Kasumi-1 (cell line): ENCODE data around the gene CHST14.
A peak's percentile ranks its signal among the peaks of the same experiment; 100 is the strongest.

Experiments used
- DNase-seq, 2 experiments: peaks; one replicate each; lab custom pipeline; 2025; lab: John Stamatoyannopoulos, UW

Gene CHST14

GRCh38 chr15:40470423-40471104, at the start of gene CHST14:
Gene CHST14 (plus strand): TSS chr15:40470984. CDS start chr15:40471214, 230 bp downstream.
- DNase-seq, result no peak

- DNase-seq, result peak; percentile 35 to 44
These were observed 49.3 kb upstream of the CHST14 start for GRCh38 chr15:40421246-40422157.

- DNase-seq, result no peak
These were observed 46.2 kb upstream of the CHST14 start for GRCh38 chr15:40424483-40425115.

- no peak for DNase-seq
These were observed 45.1 kb upstream of the CHST14 start for GRCh38 chr15:40425681-40426080.

- DNase-seq, result no peak
These were observed 43.6 kb upstream of the CHST14 start for GRCh38 chr15:40427188-40427587.

GRCh38 chr15:40428185-40428584, 42.6 kb upstream of the CHST14 start:
- DNase-seq, result no peak

- DNase-seq, result no peak
These were observed 41.6 kb upstream of the CHST14 start for GRCh38 chr15:40429068-40429710.

- DNase-seq, result peak in 1 of 2 experiments; percentile 28
These were observed 40.4 kb upstream of the CHST14 start for GRCh38 chr15:40430271-40430805.

- no peak for DNase-seq
These were observed 35.6 kb upstream of the CHST14 start for GRCh38 chr15:40435023-40435709.

- no peak for DNase-seq
These were observed 35.1 kb upstream of the CHST14 start for GRCh38 chr15:40435710-40436089.

GRCh38 chr15:40436116-40436891, 34.5 kb upstream of the CHST14 start:
- no peak for DNase-seq

GRCh38 chr15:40436892-40437751, 33.7 kb upstream of the CHST14 start:
- no peak for DNase-seq

- no peak for DNase-seq
These were observed 32.8 kb upstream of the CHST14 start for GRCh38 chr15:40437752-40438687.

GRCh38 chr15:40438712-40439111, 32.1 kb upstream of the CHST14 start:
- DNase-seq, result no peak

GRCh38 chr15:40439461-40439959, 31.3 kb upstream of the CHST14 start:
- DNase-seq, result no peak

GRCh38 chr15:40439960-40440742, 30.6 kb upstream of the CHST14 start:
- DNase-seq, result no peak
